ENCODE data around the gene AMTN.
"Not testable (repeated sequence)": the region's sequence is repeated elsewhere in the genome, so short reads cannot be mapped to it uniquely, and the experiment has no call there.

Gene AMTN

GRCh38 chr4:70518269-70518668 lies at the start of gene AMTN:
Gene AMTN, plus strand, starts transcription at chr4:70518569. Its CDS starts 209 bp downstream, at chr4:70518778.
- in situ Hi-C loops (cut with HindIII; ENCODE audit: low sequenced_read_pairs) = no loop called here

GRCh38 chr4:70471897-70472296 lies 46.5 kb upstream of the AMTN start, which contains the start of gene MUC7:
Gene MUC7, plus strand, starts transcription at chr4:70472197. Its CDS starts 1,825 bp downstream, at chr4:70474022.
- in situ Hi-C loops (cut with HindIII; ENCODE audit: low sequenced_read_pairs) = no loop called here

DNA sequence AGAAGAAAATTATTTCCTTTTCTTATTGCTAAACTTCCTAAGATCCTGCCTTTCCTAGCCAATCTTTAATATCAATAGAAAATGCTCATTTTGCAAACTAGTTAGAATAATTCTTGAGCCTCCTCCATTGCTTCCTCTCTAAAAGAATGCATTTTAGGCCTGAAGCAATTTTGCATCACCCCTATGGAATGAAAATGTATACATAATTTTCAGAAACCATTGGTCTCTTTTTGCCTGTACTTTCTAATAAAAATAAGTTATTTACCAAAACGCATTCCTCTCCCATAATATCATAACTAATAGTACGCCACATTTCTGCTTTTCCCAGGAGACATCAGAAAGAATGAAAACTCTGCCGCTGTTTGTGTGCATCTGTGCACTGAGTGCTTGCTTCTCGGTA lies 44.7 kb upstream of the AMTN start:
- in situ Hi-C loops (cut with HindIII; ENCODE audit: low sequenced_read_pairs) = no loop called here

DNA sequence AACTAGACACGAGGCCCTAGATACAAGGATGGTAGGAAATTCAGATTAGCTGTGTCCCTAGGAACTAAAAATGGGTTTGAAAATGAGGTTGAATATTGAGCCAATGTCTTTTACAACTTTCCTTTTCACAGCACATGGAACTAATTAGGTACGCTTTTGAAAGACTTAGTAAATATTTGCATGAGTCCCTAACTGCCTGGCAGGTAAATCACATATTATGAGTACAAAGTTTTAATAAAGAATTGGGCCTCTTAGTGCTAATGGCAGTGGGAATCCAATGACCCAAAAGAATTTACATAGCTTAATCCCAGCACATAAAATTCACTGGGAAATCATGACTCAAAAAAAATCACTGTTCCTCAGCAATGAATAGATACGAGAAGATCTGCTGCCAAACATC lies 29.6 kb upstream of the AMTN start:
- in situ Hi-C loops (cut with HindIII; ENCODE audit: low sequenced_read_pairs) = no loop called here

DNA sequence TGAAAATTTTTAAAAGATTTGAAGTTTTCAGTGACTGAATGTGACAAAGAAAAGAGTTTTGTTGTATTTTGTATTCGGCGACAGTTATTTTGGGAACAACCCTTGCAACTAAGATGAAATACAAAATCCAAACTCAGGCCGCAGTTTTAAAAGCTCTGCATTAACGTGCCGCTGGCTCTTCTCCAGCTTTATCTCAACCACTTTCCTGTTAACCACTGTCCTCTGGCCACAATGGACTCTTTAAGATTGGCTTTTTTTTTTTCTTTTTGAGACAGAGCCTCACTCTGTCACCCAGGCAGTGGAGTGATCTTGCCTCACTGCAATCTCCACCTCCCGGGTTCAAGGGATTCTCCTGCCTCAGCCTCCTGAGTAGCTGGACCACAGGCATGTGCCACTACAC lies 22.1 kb upstream of the AMTN start:
- in situ Hi-C loops (cut with HindIII; ENCODE audit: low sequenced_read_pairs) = no loop called here

DNA sequence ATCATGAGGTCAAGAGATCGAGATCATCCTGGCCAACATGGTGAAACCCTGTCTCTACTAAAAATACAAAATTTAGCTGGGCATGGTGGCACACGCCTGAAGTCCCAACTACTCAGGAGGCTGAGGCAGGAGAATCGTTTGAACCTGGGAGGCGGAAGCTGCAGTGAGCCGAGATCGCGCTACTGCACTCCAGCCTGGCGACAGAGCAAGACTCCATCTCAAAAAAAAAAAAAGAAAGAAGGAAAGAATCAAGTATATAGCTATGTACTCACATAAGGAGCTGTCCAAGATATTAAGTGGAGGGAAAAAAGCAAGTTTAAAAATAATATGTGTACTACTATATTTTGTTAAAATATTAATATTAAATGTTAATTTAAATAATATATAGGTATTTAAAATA lies 16.5 kb upstream of the AMTN start:
- in situ Hi-C loops (cut with HindIII; ENCODE audit: low sequenced_read_pairs) = not testable (repeated sequence)

- in situ Hi-C loops (cut with HindIII; ENCODE audit: low sequenced_read_pairs) = no loop called here
These were observed 13.6 kb upstream of the AMTN start for GRCh38 chr4:70504733-70505132.

DNA sequence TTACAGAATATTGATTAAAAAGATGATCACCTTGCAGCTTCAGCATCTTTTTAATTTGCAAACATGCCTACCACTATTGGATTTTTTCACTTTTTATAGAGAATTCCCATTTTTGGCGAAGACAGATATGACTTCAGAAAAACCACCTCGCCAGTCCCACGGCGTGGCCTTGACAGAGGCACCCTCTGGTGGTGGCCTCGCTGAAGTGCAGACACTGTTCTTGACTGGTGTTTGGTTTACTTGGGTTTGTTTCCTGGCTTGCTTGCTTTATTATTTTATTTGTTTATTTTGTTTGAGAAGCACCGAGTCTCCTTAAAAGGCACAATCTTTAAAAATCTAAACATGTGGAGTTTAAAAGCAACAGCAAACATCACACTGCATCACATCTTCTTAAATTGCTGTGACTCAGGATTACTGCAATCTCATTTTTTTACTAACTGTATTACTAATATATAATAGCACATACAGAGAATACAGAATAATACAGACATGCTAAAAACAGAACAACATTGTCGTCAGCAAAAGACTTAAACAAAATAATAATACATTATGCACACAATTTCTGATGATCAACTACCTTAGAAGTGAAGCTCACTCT lies 13.1 kb upstream of the AMTN start:
- in situ Hi-C loops (cut with HindIII; ENCODE audit: low sequenced_read_pairs) = no loop called here

DNA sequence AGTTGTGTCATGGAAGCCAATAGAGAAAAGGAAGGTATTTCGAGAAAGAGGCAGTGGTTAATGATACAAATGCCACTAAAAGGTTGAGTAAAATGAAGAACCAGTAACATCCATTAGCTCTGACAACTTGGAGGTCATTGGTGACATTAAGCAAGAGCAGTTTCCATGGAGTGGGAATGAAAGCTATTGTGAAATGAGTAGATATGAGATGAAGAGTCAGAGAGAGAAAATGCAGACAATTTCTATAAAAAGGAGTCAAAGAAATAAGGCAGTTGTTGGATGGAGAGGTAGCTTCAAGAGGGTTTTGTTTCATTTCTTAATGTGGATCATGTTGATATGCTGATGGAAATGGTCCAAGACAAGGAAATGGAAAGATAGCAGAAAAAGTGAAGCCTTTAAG lies 9.6 kb upstream of the AMTN start:
- in situ Hi-C loops (cut with HindIII; ENCODE audit: low sequenced_read_pairs) = no loop called here

GRCh38 chr4:70511365-70511764 lies 7.0 kb upstream of the AMTN start:
- in situ Hi-C loops (cut with HindIII; ENCODE audit: low sequenced_read_pairs) = no loop called here

DNA sequence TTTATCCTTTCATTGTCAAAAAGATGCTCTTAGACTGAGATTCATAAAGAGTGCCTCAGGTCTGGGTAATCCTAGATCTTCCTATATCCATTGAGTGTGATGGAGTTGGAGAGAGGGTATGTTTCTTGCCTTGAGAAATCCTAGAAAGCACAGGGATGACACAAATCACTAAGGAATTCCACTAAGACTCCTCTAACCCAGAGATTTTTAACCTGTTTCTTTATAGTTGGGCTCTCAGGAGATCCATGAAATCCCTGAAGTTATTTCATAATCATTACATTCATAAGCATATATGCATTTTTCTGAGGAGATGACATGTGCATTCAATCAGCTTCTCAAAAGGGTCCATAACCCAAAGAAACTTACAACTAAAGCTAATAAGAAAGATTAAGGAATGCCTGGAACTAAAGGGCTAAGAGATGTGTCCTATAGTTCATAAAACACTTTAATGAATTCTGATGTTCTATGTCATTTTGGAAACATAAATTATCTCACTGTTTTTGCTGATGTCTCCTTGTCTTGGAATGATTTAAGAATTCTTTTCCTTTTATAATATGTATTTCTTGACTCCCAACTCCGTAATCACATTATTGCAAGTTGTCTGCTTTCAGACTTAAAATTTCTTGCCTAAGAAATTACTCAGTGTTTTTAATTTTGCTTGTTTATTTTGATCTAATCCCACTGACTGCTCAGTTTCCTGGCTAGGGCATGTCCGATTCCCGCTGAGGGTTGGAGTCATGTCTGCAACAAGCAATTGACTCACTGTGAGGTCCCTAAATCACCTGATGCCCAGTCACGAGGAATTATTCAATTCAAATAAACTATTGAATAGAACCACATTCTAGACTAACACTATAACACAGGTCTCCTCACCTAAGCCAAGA lies 2.8 kb upstream of the AMTN start:
- in situ Hi-C loops (cut with HindIII; ENCODE audit: low sequenced_read_pairs) = no loop called here

GRCh38 chr4:70518716-70519115 lies 347 bp downstream of the AMTN start:
- in situ Hi-C loops (cut with HindIII; ENCODE audit: low sequenced_read_pairs) = no loop called here

DNA sequence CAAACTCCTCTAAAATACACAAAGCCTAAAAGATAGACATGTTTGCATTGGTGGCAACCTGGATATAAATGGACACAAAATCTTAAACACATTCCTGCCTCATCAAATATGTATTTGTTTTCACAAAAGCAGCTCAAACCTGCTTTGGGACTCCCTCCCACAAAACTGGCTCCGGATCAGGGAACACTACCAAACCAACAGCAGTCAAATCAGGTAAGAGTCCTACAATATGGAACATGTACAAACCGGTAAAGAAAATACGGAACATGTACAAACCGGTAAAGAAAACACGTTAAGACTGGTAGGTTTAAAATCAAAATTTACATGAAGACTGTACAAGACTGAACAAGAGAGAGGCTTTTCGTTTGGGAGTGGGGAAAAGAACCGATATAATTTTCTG lies 4.3 kb downstream of the AMTN start:
- in situ Hi-C loops (cut with HindIII; ENCODE audit: low sequenced_read_pairs) = no loop called here

DNA sequence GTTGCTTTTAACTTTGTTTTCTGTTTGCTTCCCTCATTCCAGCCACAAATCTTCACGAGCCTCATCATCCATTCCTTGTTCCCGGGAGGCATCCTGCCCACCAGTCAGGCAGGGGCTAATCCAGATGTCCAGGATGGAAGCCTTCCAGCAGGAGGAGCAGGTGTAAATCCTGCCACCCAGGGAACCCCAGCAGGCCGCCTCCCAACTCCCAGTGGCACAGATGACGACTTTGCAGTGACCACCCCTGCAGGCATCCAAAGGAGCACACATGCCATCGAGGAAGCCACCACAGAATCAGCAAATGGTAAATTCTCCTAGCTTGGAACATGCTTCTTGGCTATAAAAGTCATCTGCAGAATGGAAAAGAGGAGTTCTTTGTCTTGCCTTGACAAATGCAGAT lies 12.6 kb downstream of the AMTN start:
- in situ Hi-C loops (cut with HindIII; ENCODE audit: low sequenced_read_pairs) = no loop called here

DNA sequence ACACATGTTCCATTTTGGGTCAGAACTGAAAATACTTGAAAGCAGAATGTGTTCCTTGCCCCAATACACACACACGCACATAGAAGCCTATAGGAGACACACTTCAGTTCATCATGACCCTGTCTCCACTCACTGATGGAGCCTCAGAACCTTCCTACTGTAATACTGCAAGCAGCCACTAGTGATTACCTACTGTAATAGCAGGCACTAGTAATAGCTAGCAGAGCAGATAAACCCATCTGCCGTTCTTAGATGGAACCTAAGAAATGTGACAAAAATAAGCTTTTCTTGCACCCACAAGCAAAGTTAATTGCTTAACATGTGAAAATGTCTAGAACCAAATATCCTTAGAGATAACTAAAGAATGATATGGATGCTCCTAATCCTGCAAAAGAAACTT lies 13.6 kb downstream of the AMTN start:
- in situ Hi-C loops (cut with HindIII; ENCODE audit: low sequenced_read_pairs) = no loop called here

DNA sequence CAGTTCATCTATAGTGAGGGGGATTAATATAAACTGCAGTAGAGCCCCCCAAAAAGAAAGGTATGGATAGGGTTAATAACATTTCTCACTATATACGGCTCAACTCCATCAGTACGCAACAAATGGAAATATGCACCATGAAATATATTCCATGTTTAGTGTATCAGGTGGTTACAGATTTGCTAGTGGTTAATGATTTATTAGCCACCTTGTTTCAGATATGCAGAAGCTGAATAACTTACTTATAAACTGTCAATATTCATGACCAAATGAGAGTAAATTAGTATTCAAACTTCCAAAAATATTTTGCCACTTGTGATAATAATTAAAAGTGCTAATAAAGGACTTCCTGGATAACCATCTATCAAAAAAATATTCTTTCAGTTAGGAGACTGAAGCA lies 14.8 kb downstream of the AMTN start:
- in situ Hi-C loops (cut with HindIII; ENCODE audit: low sequenced_read_pairs) = no loop called here

GRCh38 chr4:70533791-70534190 lies 15.4 kb downstream of the AMTN start:
- in situ Hi-C loops (cut with HindIII; ENCODE audit: low sequenced_read_pairs) = no loop called here

DNA sequence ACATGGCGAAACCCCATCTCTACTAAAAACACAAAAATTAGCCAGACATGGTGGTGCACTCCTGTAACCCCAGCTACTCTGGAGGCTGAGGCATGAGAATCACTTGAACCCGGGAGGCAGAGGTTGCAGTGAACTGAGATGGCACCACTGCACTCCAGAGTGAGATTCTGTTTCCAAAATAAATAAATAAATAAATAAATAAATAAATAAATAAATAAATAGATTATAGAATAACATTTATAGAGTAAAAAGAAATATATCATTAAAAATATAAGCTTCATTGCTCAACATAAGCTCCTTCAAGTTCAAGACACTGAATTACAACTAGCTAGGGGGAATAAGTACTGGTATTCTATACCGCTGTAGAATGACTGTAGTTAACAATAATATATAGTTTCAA lies 16.5 kb downstream of the AMTN start:
- in situ Hi-C loops (cut with HindIII; ENCODE audit: low sequenced_read_pairs) = not testable (repeated sequence)

GRCh38 chr4:70538869-70539268 lies 20.5 kb downstream of the AMTN start:
- in situ Hi-C loops (cut with HindIII; ENCODE audit: low sequenced_read_pairs) = no loop called here

DNA sequence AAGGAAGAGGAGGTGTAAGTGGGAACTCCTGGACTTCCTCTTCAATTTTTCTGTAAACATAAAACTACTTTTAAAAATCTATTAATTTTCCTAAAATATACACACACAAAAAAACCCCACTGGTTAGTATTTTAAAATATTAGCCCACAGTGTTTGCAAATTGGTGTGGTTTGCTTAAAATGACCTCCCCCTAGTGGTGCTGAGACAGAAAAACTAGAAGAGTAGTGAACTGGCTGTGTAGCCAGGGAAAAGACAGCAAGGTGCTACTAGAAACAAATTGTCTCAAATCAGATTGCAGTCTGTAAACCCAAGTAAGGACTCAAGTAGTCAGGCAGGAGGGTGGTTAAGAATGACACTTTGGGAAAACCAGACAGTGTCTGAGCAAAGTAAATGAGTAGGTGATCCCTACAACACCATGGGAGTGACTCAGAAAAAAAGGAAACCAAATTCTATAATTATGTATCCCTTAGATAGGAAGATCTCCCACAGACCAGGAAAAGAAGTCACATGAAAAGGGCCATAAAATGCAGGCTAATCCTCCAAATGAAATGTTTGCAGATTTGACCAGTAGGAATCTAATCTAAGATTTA lies 26.0 kb downstream of the AMTN start:
- in situ Hi-C loops (cut with HindIII; ENCODE audit: low sequenced_read_pairs) = no loop called here

DNA sequence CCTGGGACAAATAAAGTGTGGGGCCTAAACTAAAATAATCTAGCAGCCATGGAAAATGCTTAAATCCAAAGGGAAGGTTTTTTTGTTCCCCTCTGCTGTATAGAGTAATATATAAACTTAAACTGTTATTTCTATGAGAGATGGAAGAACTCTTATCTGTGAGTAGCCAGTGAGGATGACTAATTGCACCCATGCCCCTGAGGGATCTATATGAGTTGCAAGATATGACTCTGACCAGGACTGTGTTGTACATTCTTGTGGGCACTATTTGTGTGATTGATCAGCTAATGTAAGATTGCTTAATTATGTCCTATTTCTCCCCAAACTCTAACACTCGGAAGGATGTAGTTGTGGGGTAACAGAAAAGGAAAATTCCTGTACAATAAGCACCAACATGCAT lies 38.5 kb downstream of the AMTN start:
- in situ Hi-C loops (cut with HindIII; ENCODE audit: low sequenced_read_pairs) = no loop called here

DNA sequence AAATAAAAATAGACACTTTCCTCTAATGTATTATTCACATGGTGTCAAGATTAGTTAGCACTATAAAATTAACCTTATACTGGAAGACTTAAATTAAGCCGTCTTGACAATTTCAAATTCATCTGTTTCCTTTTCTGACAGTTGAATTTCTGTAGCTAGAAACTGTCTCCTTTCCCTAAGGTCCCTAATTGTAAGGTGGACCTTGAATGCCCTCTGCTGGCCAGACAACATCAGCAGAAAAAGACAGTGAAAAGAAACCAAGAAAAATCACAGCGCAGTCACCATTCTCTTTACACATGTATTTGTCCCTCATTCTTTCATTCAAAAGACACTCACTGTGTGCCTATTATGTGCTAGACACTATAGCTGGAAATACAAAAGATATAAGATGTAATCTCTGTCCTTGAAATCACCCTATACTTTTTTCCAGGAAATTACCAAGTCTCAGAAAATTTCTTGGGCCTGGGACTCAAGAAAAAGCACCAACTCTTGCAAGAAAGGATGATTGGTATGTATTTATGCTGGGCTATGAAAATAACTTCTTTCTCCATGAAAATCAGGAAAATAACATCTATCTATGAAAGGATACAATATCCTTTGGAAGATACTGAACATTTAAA lies 41.0 kb downstream of the AMTN start:
- in situ Hi-C loops (cut with HindIII; ENCODE audit: low sequenced_read_pairs) = no loop called here
